NB4 (cell line): ENCODE measurements around the gene CDC34.

Source experiments
- CTCF ChIP-seq: IDR thresholded peaks from one replicate; pipeline ENCODE4 v1.5.1; 2012; ENCODE audit warnings: low read depth, low read length
- MAX ChIP-seq: IDR thresholded peaks from 2 replicates; pipeline ENCODE4 v1.6.1; 2011; ENCODE audit warnings: low read depth, low read length
- MYC ChIP-seq: IDR thresholded peaks from 2 replicates; pipeline ENCODE4 v1.6.1; 2011; ENCODE audit warnings: low read depth, low read length

GRCh38 chr19:560121-560520 lies 28.6 kb downstream of the CDC34 start:
- TF ChIP-seq MYC, result no peak
- TF ChIP-seq CTCF, result no peak
- no peak for TF ChIP-seq MAX
